H1 (cell line): ENCODE data around the gene PRKCH. TPM values are rescaled to one million over a fixed set of nuclear protein-coding genes. Genes with fewer than 3 reads are reported as not detected.

Experiments used
- CTCF ChIA-PET: fragments of 300-600 bp; sonication (Branson Sonifier 250); formaldehyde crosslinking; loops from one replicate; lab custom pipeline; 2021; ENCODE audit not compliant: partially characterized antibody; lab: Charles Lee
- POLR2A ChIA-PET: fragments of 300-600 bp; sonication (Branson Sonifier 250); formaldehyde crosslinking; loops from one replicate; lab custom pipeline; 2021; ENCODE audit warnings: inconsistent platforms; ENCODE audit not compliant: partially characterized antibody; lab: Charles Lee
- DNase-seq, 2 experiments: peaks; one replicate each; pipeline versions ENCODE4 v3.0.0 to v3.0.0-alpha.2; 2010 to 2022; ENCODE audit warnings: low spot score in 2 of 2, low read depth in 1 of 2, mixed read lengths in 1 of 2
- FAIRE-seq: peaks from 2 replicates; lab custom pipeline; 2011; peaks lifted over from hg19 to GRCh38; lab: Jason Lieb, UNC
- H2AFZ ChIP-seq: 2 replicates; pipeline ENCODE4 v1.8.1; 2012; ENCODE audit warnings: low read length, inconsistent platforms
- H2AK5ac ChIP-seq: 2 replicates; pipeline ENCODE4 v1.6.1; 2013; ENCODE audit warnings: low read depth, low read length
- H2BK120ac ChIP-seq: replicated peaks from 2 replicates; pipeline ENCODE3; 2013; ENCODE audit warnings: low read depth, low read length, inconsistent platforms
- H2BK12ac ChIP-seq: 2 replicates; pipeline ENCODE4 v1.6.1; 2013; ENCODE audit warnings: low read depth, low read length
- H2BK15ac ChIP-seq: 2 replicates; pipeline ENCODE4 v1.6.1; 2013; ENCODE audit warnings: low read length
- H2BK20ac ChIP-seq: 2 replicates; pipeline ENCODE4 v1.6.1; 2013; ENCODE audit warnings: low read length
- H2BK5ac ChIP-seq: 2 replicates; pipeline ENCODE4 v1.6.1; 2013; ENCODE audit warnings: low read depth, low read length
- H3K14ac ChIP-seq: 2 replicates; pipeline ENCODE4 v1.6.1; 2013; ENCODE audit warnings: inconsistent platforms; ENCODE audit not compliant: insufficient read length
- H3K18ac ChIP-seq: 2 replicates; pipeline ENCODE4 v1.6.1; 2013; ENCODE audit warnings: low read length; ENCODE audit errors: extremely low read depth
- H3K23ac ChIP-seq: 2 replicates; pipeline ENCODE4 v1.6.1; 2013; ENCODE audit warnings: inconsistent platforms; ENCODE audit not compliant: insufficient read length
- H3K23me2 ChIP-seq: 2 replicates; pipeline ENCODE4 v1.6.1; 2013; ENCODE audit warnings: low read depth, low read length
- H3K27ac ChIP-seq: 2 replicates; pipeline ENCODE4 v1.6.1; 2011; ENCODE audit warnings: low read depth, low read length, inconsistent platforms
- H3K27me3 ChIP-seq, 4 experiments: replicated peaks in 1 of 4; 1 replicate in 1 of 4; 2 replicates in 3 of 4; pipeline versions ENCODE4 v1.6.1 to v1.8.1; 2011 to 2013; ENCODE audit warnings: low read length in 3 of 4, mild to moderate bottlenecking in 3 of 4, inconsistent platforms in 2 of 4, mixed read lengths in 2 of 4, moderate library complexity in 1 of 4; ENCODE audit not compliant: control insufficient read depth in 3 of 4, insufficient read depth in 3 of 4; ENCODE audit errors: extremely low read depth in 1 of 4
- H3K36me3 ChIP-seq, 4 experiments: 2 replicates each; pipeline versions ENCODE4 v1.6.1 to v1.8.1; 2011 to 2013; ENCODE audit warnings: mild to moderate bottlenecking in 4 of 4, low read length in 3 of 4, moderate library complexity in 2 of 4, control low read depth in 1 of 4, inconsistent platforms in 1 of 4; ENCODE audit not compliant: insufficient read depth in 4 of 4, control insufficient read depth in 2 of 4
- H3K4ac ChIP-seq: replicated peaks from 2 replicates; pipeline ENCODE3; 2013; ENCODE audit warnings: low read length, low read depth, mixed read lengths, inconsistent platforms; ENCODE audit not compliant: insufficient read length
- H3K4me1 ChIP-seq, 4 experiments: replicated peaks in 1 of 4; 1 replicate in 1 of 4; 2 replicates in 3 of 4; pipeline versions ENCODE4 v1.6.1 to v1.8.1; 2011 to 2013; ENCODE audit warnings: low read length in 3 of 4, inconsistent platforms in 2 of 4, mixed read lengths in 1 of 4; ENCODE audit not compliant: insufficient read depth in 4 of 4, control insufficient read depth in 3 of 4
- H3K4me2 ChIP-seq, 2 experiments: 2 replicates each; pipeline versions ENCODE4 v1.6.1 to v1.8.1; 2011 to 2013; ENCODE audit warnings: low read depth in 2 of 2, low read length in 2 of 2, control low read depth in 1 of 2, inconsistent platforms in 1 of 2, mild to moderate bottlenecking in 1 of 2; ENCODE audit not compliant: insufficient read depth in 1 of 2
- H3K4me3 ChIP-seq, 4 experiments: fragments of 200-600, 300-600 bp in 1 of 4; sonication (generic), shearing (Covaris generic), sonication (Bioruptor Twin) in 1 of 4; 2 replicates each; pipeline versions ENCODE4 v1.5.1 to v1.8.1; 2011 to 2016; ENCODE audit warnings: low read length in 4 of 4, low read depth in 3 of 4, control low read depth in 2 of 4, inconsistent platforms in 2 of 4, mild to moderate bottlenecking in 2 of 4, mixed read lengths in 1 of 4, moderate library complexity in 1 of 4; ENCODE audit not compliant: insufficient read depth in 2 of 4; ENCODE audit errors: extremely low read depth in 1 of 4
- H3K56ac ChIP-seq: replicated peaks from 2 replicates; pipeline ENCODE3; 2013; ENCODE audit warnings: low read depth, mild to moderate bottlenecking, mixed read lengths, low read length, inconsistent platforms; ENCODE audit not compliant: insufficient read length
- H3K79me1 ChIP-seq: 2 replicates; pipeline ENCODE4 v1.6.1; 2013; ENCODE audit warnings: low read depth, low read length, control low read depth
- H3K79me2 ChIP-seq, 2 experiments: 2 replicates each; pipeline versions ENCODE4 v1.6.1 to v1.8.1; 2012 to 2013; ENCODE audit warnings: low read length in 2 of 2, mild to moderate bottlenecking in 2 of 2, inconsistent platforms in 1 of 2; ENCODE audit not compliant: insufficient read depth in 2 of 2, control insufficient read depth in 1 of 2
- H3K9ac ChIP-seq, 4 experiments: replicated peaks in 1 of 4; 1 replicate in 1 of 4; 2 replicates in 3 of 4; pipeline versions ENCODE4 v1.6.1 to v1.8.1; 2011 to 2013; ENCODE audit warnings: low read depth in 3 of 4, low read length in 3 of 4, control low read depth in 2 of 4, mild to moderate bottlenecking in 2 of 4, moderate library complexity in 2 of 4, inconsistent platforms in 1 of 4; ENCODE audit errors: extremely low read depth in 1 of 4
- H3K9me3 ChIP-seq, 2 experiments: 2 replicates each; pipeline versions ENCODE4 v1.6.1 to v1.8.1; 2012 to 2013; ENCODE audit warnings: mild to moderate bottlenecking in 2 of 2, moderate library complexity in 2 of 2, control low read depth in 1 of 2, inconsistent platforms in 1 of 2, low read depth in 1 of 2, low read length in 1 of 2, mixed read lengths in 1 of 2; ENCODE audit not compliant: insufficient read depth in 2 of 2
- H4K20me1 ChIP-seq, 2 experiments: replicated peaks in 1 of 2; 2 replicates each; pipeline versions ENCODE3 to v1.8.1; 2011 to 2013; ENCODE audit warnings: inconsistent platforms in 2 of 2, low read length in 2 of 2, mild to moderate bottlenecking in 1 of 2; ENCODE audit not compliant: insufficient read depth in 2 of 2, control insufficient read depth in 1 of 2
- H4K5ac ChIP-seq: 2 replicates; pipeline ENCODE4 v1.6.1; 2013; ENCODE audit warnings: low read length, low read depth, mixed read lengths, inconsistent platforms; ENCODE audit not compliant: insufficient read length
- H4K8ac ChIP-seq: 2 replicates; pipeline ENCODE4 v1.8.0; 2013; ENCODE audit warnings: mild to moderate bottlenecking, moderate library complexity, low read length, inconsistent platforms; ENCODE audit not compliant: insufficient read depth; ENCODE audit errors: extremely low read depth
- H4K91ac ChIP-seq: replicated peaks from 2 replicates; pipeline ENCODE3; 2013; ENCODE audit warnings: low read length, mixed read lengths, inconsistent platforms; ENCODE audit not compliant: insufficient read length
- BCL11A ChIP-seq, 2 experiments: IDR thresholded peaks; one replicate each; pipeline ENCODE4 v1.6.1; 2011; ENCODE audit warnings: low read depth in 2 of 2, low read length in 2 of 2, mild to moderate bottlenecking in 2 of 2
- CTCF ChIP-seq, 3 experiments: IDR thresholded peaks; 1 replicate in 2 of 3; 2 replicates in 1 of 3; pipeline versions ENCODE4 v1.5.1 to v1.6.1; 2011; ENCODE audit warnings: low read length in 3 of 3, mild to moderate bottlenecking in 3 of 3, inconsistent platforms in 2 of 3, low read depth in 1 of 3, moderate library complexity in 1 of 3; ENCODE audit not compliant: insufficient read depth in 1 of 3; ENCODE audit errors: control extremely low read depth in 1 of 3
- EP300 ChIP-seq, 2 experiments: IDR thresholded peaks; 1 replicate in 1 of 2; 2 replicates in 1 of 2; pipeline ENCODE4 v1.6.1; 2011 to 2012; ENCODE audit warnings: low read depth in 2 of 2, low read length in 2 of 2, mild to moderate bottlenecking in 2 of 2, borderline replicate concordance in 1 of 2, inconsistent platforms in 1 of 2, moderate library complexity in 1 of 2
- FOSL1 ChIP-seq: IDR thresholded peaks from 2 replicates; pipeline ENCODE4 v1.6.1; 2011; ENCODE audit warnings: mild to moderate bottlenecking, low read depth, low read length, moderate library complexity; ENCODE audit not compliant: insufficient read depth
- PHF8 ChIP-seq: fragments of 200-600 bp; sonication (generic); conservative IDR thresholded peaks from 2 replicates; pipeline ENCODE4 v1.7.1; 2012; ENCODE audit warnings: low read depth, mild to moderate bottlenecking, inconsistent platforms, low read length, moderate library complexity
- POLR2A ChIP-seq, 2 experiments: IDR thresholded peaks; 1 replicate in 1 of 2; 2 replicates in 1 of 2; pipeline ENCODE4 v1.6.1; 2011; ENCODE audit warnings: low read depth in 2 of 2, low read length in 2 of 2, mild to moderate bottlenecking in 2 of 2; ENCODE audit errors: control extremely low read depth in 1 of 2
- SIN3A ChIP-seq, 2 experiments: IDR thresholded peaks in 1 of 2; conservative IDR thresholded peaks in 1 of 2; 2 replicates each; pipeline ENCODE4 v1.6.1; 2011 to 2012; ENCODE audit warnings: low read length in 2 of 2, improper control_type of control experiment in 1 of 2, low read depth in 1 of 2, mild to moderate bottlenecking in 1 of 2
- SIX5 ChIP-seq: IDR thresholded peaks from 2 replicates; pipeline ENCODE4 v1.6.1; 2011; ENCODE audit warnings: mild to moderate bottlenecking, low read depth, low read length
- SP2 ChIP-seq: IDR thresholded peaks from 2 replicates; pipeline ENCODE4 v1.6.1; 2012; ENCODE audit warnings: mild to moderate bottlenecking, low read length, inconsistent platforms
- TAF7 ChIP-seq: optimal IDR thresholded peaks from 2 replicates; pipeline ENCODE3; 2011; ENCODE audit warnings: low read depth, mild to moderate bottlenecking, inconsistent platforms, low read length, moderate library complexity, borderline replicate concordance
- TEAD4 ChIP-seq: IDR thresholded peaks from 2 replicates; pipeline ENCODE4 v1.6.1; 2012; ENCODE audit warnings: low read depth, low read length, inconsistent platforms, mixed read lengths
- WGBS, 2 experiments: shearing (Covaris generic) in 1 of 2; methylation state at CpG; one replicate each; pipeline versions ENCODE4 v1.1.6 to v1.1.7; 2013 to 2015; ENCODE audit warnings: low lambda C conversion rate in 2 of 2, mixed read lengths in 2 of 2, inconsistent platforms in 1 of 2, low coverage in 1 of 2, missing lambda C conversion rate in 1 of 2; ENCODE audit not compliant: insufficient replicate concordance in 2 of 2, insufficient coverage in 1 of 2, insufficient read length in 1 of 2; ENCODE audit errors: extremely low coverage in 1 of 2, missing lambda C conversion rate in 1 of 2; 5-methylcytosine and 5-hydroxymethylcytosine counted together
- polyA plus RNA-seq, 7 experiments: library from polyadenylated mRNA; depleted of rRNA in 3 of 7; stranded (reverse) in 5 of 7; unstranded in 2 of 7; fragments of >200 nt in 5 of 7; fragments of 200-250 nt in 2 of 7; gene quantifications; 1 replicate in 5 of 7; 2 replicates in 1 of 7; 4 replicates in 1 of 7; pipeline versions ENCODE4 v1.2.1 to v1.2.3, GENCODE V29; 2011 to 2013; ENCODE audit warnings: missing spikeins in 2 of 7, mixed read lengths in 2 of 7
- total RNA-seq: library from RNA; stranded (reverse); fragmentation: NEBNext Ultra II Directional; extraction: Animal tissue kit (Norgen Biotek cat#: 25700); gene quantifications from 2 replicates; pipeline ENCODE4 v1.2.1, GENCODE V29; 2021

PRKCH gene
- total and polyA plus RNA-seq, 2 of the 8 experiments (the other 6 are each of a cell fraction or from before 2014, with no cell fraction given), result 6.4 to 7.0 TPM

- POLR2A ChIA-PET, result no interaction called here
- CTCF ChIA-PET, result interaction anchor here (0.6 to 7.0 kb wide), 4 partner anchors 9 to 65 kb away, joined by 3 to 52 read pairs (median 14); no protein-coding TSS in a partner anchor
- H3K79me2 ChIP-seq, result no peaks in the 10 kb centered on the region
- no peak overlapping the region for H3K14ac ChIP-seq
- H2BK5ac ChIP-seq, result no peak overlapping the region
- H3K9me3 ChIP-seq, result no peaks in the 10 kb centered on the region
- FAIRE-seq, result no peak
- no peak overlapping the region for H2AFZ ChIP-seq
- no peak overlapping the region for H3K27ac ChIP-seq
- no peak overlapping the region for H3K9ac ChIP-seq
- H3K4me1 ChIP-seq, result no peaks in the 10 kb centered on the region
- H3K23me2 ChIP-seq, result no peaks in the 10 kb centered on the region
- H3K79me1 ChIP-seq, result no peaks in the 10 kb centered on the region
- H3K36me3 ChIP-seq, result no peaks in the 10 kb centered on the region
- no peak overlapping the region for H3K18ac ChIP-seq
- H2BK20ac ChIP-seq, result no peak overlapping the region
- no peak overlapping the region for H3K4me3 ChIP-seq
- no peak overlapping the region for H2BK15ac ChIP-seq
- DNase-seq, result no peak
- H3K4ac ChIP-seq, result no peak overlapping the region
- no peaks in the 10 kb centered on the region for H4K20me1 ChIP-seq
- 100% methylated on average over 5 of the region's 7 CpGs; no CpG with 5 or more reads in 1 of the 2 experiments for WGBS, 2 experiments
- H3K27me3 ChIP-seq, result no peaks in the 10 kb centered on the region
- no peak overlapping the region for H3K4me2 ChIP-seq
- no peak overlapping the region for H2BK12ac ChIP-seq
- H3K56ac ChIP-seq, result no peak overlapping the region
- no peak overlapping the region for H2AK5ac ChIP-seq
- H4K5ac ChIP-seq, result no peak overlapping the region
- H3K23ac ChIP-seq, result no peak overlapping the region
- H4K8ac ChIP-seq, result no peak overlapping the region
- no peak overlapping the region for H4K91ac ChIP-seq
- no peak overlapping the region for H2BK120ac ChIP-seq
- TF ChIP-seq FOSL1 (no peak), SIN3A (conservative IDR thresholded peaks at IDR 0.05 in 1 of 2, IDR thresholded peaks at IDR 0.05 in 1 of 2; ENCODE audit: low read depth in 1 of 2, low read length in 2 of 2) (no peak), EP300 (IDR thresholded peaks at IDR 0.05; ENCODE audit: borderline replicate concordance in 1 of 2, low read depth in 2 of 2, low read length in 2 of 2) (no peak), TAF7 (no peak), BCL11A (IDR thresholded peaks at IDR 0.05; ENCODE audit: low read depth in 2 of 2, low read length in 2 of 2) (no peak), CTCF (IDR thresholded peaks at IDR 0.05; ENCODE audit: control extremely low read depth in 1 of 3, insufficient read depth in 1 of 3, low read depth in 1 of 3, low read length in 3 of 3) (no peak), POLR2A (IDR thresholded peaks at IDR 0.05; ENCODE audit: control extremely low read depth in 1 of 2, low read depth in 2 of 2, low read length in 2 of 2) (no peak), SIX5 (no peak), PHF8 (no peak), TEAD4 (no peak), SP2 (no peak)
These were observed 34.2 kb upstream of the PRKCH start for GRCh38 chr14:61287196-61287595.
